Dermis microvascular lymphatic vessel endothelial cell (primary cell): ENCODE data around the gene REEP2. TPM values are rescaled to one million over a fixed set of nuclear protein-coding genes. Genes with fewer than 3 reads are reported as not detected.

Experiments used
- DNase-seq, 2 donors: peaks; one replicate each; pipeline versions ENCODE4 v3.0.0 to v3.0.0-alpha.2; 2010; ENCODE audit warnings: low read depth in 2 of 2
- total RNA-seq: library from RNA; depleted of rRNA; stranded (reverse); fragments of >200 nt; gene quantifications from 2 replicates; pipeline ENCODE4 v1.2.1, GENCODE V29; 2014

REEP2 gene
- total RNA-seq, 1 donor from 2014 or later, result 1.2 TPM

DNA sequence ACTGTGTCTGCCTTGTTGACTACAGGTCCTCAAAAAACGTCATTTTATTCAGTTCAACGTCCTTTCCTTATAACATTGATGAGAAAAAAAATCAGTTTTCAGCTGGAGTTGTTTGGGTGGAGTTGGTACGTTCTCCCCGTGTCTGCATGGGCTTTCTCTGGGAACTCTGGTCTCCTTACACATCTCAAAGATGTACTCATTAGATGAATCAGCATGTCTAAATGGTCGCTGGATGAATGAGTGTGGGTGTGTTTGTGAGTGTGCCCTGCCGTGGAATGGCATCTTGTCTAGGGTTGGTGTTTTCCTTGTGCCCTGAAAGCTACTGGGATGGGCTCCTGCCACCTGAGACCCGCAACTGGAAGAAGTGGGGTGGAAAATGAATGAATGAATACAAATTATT, 56.5 kb downstream of the REEP2 start:
- no peak for DNase-seq

Other genes with a start within 250 kb of the REEP2 start
- gene CDC23, start 225.7 kb upstream of the REEP2 start, total RNA-seq, result 28.5 and 29.7 TPM in 2 replicates
- not detected in 2 replicates for gene GFRA3, start 164.4 kb upstream of the REEP2 start, total RNA-seq
- gene CDC25C, start 107.3 kb upstream of the REEP2 start, total RNA-seq, result 2.5 and 6.7 TPM in 2 replicates
- gene FAM53C, start 100.8 kb upstream of the REEP2 start, total RNA-seq, result 24.3 and 28.8 TPM in 2 replicates
- gene KDM3B, start 86.4 kb upstream of the REEP2 start, total RNA-seq, result 43.1 and 51.7 TPM in 2 replicates
- 0.90 and 3.7 TPM in 2 replicates for gene EGR1, start 26.4 kb downstream of the REEP2 start, total RNA-seq
- 87.4 and 96.5 TPM in 2 replicates for gene ETF1, start 104.2 kb downstream of the REEP2 start, total RNA-seq
- gene HSPA9, start 136.3 kb downstream of the REEP2 start, total RNA-seq, result 212 and 213 TPM in 2 replicates